ENCODE measurements around the gene TSG101. TPM values are rescaled to one million over a fixed set of nuclear protein-coding genes. Genes with fewer than 3 reads are reported as not detected.

TSG101 gene
- total and polyA plus RNA-seq, 10 of the 15 experiments (the other 5 are each of a cell fraction or from before 2014, with no cell fraction given) = 22.3 to 147 (median 84.9) TPM

DNA sequence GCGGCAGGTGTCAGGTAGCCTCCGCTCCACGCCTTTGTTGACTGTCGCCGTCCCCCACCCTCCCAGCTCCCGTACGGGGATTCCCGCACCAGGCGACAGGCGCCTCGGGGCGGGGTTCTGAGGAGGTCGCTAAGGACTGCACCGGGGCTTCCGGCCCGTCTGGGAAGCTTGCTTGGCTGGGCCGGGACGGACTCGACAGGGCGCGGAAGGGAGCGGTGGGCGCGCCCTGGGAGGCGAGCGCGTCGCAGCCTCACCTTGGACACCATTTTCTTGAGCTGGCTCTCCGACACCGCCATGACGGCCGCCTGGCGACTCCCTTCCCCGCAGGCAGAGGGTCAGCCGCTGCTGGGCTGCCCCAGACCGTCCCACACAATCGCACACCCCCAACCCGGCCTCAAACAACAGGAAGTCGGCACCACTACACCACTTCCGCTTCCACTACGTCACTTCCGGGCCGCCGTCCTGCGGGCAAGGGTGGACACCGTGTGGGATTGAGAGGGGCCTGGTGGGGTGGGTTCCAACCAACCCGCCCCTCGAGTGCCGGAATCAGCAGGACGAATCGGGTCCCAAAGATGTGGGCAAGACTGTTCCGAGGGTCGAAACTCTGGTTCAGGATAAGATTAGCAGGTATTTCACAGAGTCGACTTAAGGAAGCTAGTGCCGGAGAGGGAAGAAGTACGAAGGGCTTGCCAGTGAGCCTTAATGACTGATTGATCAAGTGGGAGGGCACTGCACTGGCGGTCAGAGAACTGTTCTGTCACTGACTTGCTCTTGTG is at the start of gene TSG101 (continued):
- TF ChIP-seq POLR2AphosphoS5 (IDR thresholded peaks at IDR 0.05; ENCODE audit: low read length) (peak; percentile 95), SRF (IDR thresholded peaks at IDR 0.05; ENCODE audit: low read depth in 2 of 2, low read length in 2 of 2) (0 out of 4 replicates have a peak, but pooled peaks of 1 of the 2 experiments have one; percentile 45), CEBPB (IDR thresholded peaks at IDR 0.05; ENCODE audit: borderline replicate concordance in 1 of 2, low read depth in 2 of 2, low read length in 2 of 2) (no peak), CBX5 (IDR thresholded peaks at IDR 0.05; ENCODE audit: low read depth) (0 out of 2 replicates have a peak, but pooled peaks have one; percentile 81), RAD51 (IDR thresholded peaks at IDR 0.05) (no peak), YBX1 (IDR thresholded peaks at IDR 0.05) (no peak), BCL11A (IDR thresholded peaks at IDR 0.05; ENCODE audit: low read depth, low read length) (peak; percentile 31; the same call in 1 of the 2 replicates), HDAC2 (IDR thresholded peaks at IDR 0.05) (no peak), FOXM1 (IDR thresholded peaks at IDR 0.05; ENCODE audit: low read depth, low read length) (no peak), GATAD2B (conservative IDR thresholded peaks at IDR 0.05; ENCODE audit: low read depth) (peak; percentile 90), HCFC1 (IDR thresholded peaks at IDR 0.05; ENCODE audit: low read length) (peak; percentile 50)
- TF ChIP-seq, protein P1, sequence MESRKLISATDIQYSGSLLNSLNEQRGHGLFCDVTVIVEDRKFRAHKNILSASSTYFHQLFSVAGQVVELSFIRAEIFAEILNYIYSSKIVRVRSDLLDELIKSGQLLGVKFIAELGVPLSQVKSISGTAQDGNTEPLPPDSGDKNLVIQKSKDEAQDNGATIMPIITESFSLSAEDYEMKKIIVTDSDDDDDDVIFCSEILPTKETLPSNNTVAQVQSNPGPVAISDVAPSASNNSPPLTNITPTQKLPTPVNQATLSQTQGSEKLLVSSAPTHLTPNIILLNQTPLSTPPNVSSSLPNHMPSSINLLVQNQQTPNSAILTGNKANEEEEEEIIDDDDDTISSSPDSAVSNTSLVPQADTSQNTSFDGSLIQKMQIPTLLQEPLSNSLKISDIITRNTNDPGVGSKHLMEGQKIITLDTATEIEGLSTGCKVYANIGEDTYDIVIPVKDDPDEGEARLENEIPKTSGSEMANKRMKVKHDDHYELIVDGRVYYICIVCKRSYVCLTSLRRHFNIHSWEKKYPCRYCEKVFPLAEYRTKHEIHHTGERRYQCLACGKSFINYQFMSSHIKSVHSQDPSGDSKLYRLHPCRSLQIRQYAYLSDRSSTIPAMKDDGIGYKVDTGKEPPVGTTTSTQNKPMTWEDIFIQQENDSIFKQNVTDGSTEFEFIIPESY (IDR thresholded peaks at IDR 0.05) = no peak
- TF ChIP-seq, protein P2, sequence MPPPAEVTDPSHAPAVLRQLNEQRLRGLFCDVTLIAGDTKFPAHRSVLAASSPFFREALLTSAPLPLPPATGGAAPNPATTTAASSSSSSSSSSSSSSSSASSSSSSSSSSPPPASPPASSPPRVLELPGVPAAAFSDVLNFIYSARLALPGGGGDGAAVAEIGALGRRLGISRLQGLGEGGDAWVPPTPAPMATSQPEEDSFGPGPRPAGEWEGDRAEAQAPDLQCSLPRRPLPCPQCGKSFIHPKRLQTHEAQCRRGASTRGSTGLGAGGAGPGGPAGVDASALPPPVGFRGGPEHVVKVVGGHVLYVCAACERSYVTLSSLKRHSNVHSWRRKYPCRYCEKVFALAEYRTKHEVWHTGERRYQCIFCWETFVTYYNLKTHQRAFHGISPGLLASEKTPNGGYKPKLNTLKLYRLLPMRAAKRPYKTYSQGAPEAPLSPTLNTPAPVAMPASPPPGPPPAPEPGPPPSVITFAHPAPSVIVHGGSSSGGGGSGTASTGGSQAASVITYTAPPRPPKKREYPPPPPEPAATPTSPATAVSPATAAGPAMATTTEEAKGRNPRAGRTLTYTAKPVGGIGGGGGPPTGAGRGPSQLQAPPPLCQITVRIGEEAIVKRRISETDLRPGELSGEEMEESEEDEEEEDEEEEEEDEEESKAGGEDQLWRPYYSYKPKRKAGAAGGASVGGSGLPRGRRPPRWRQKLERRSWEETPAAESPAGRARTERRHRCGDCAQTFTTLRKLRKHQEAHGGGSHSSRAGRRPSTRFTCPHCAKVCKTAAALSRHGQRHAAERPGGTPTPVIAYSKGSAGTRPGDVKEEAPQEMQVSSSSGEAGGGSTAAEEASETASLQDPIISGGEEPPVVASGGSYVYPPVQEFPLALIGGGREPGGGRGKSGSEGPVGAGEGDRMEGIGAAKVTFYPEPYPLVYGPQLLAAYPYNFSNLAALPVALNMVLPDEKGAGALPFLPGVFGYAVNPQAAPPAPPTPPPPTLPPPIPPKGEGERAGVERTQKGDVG (CRISPR knock-in tag; IDR thresholded peaks at IDR 0.05) = no peak
- TF ChIP-seq, protein P3, sequence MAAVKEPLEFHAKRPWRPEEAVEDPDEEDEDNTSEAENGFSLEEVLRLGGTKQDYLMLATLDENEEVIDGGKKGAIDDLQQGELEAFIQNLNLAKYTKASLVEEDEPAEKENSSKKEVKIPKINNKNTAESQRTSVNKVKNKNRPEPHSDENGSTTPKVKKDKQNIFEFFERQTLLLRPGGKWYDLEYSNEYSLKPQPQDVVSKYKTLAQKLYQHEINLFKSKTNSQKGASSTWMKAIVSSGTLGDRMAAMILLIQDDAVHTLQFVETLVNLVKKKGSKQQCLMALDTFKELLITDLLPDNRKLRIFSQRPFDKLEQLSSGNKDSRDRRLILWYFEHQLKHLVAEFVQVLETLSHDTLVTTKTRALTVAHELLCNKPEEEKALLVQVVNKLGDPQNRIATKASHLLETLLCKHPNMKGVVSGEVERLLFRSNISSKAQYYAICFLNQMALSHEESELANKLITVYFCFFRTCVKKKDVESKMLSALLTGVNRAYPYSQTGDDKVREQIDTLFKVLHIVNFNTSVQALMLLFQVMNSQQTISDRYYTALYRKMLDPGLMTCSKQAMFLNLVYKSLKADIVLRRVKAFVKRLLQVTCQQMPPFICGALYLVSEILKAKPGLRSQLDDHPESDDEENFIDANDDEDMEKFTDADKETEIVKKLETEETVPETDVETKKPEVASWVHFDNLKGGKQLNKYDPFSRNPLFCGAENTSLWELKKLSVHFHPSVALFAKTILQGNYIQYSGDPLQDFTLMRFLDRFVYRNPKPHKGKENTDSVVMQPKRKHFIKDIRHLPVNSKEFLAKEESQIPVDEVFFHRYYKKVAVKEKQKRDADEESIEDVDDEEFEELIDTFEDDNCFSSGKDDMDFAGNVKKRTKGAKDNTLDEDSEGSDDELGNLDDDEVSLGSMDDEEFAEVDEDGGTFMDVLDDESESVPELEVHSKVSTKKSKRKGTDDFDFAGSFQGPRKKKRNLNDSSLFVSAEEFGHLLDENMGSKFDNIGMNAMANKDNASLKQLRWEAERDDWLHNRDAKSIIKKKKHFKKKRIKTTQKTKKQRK (IDR thresholded peaks at IDR 0.05; ENCODE audit: low read depth, low read length) = no peak
- TF ChIP-seq, protein P4, sequence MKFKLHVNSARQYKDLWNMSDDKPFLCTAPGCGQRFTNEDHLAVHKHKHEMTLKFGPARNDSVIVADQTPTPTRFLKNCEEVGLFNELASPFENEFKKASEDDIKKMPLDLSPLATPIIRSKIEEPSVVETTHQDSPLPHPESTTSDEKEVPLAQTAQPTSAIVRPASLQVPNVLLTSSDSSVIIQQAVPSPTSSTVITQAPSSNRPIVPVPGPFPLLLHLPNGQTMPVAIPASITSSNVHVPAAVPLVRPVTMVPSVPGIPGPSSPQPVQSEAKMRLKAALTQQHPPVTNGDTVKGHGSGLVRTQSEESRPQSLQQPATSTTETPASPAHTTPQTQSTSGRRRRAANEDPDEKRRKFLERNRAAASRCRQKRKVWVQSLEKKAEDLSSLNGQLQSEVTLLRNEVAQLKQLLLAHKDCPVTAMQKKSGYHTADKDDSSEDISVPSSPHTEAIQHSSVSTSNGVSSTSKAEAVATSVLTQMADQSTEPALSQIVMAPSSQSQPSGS (IDR thresholded peaks at IDR 0.05; ENCODE audit: low read length) = peak; percentile 55; the same call in 1 of the 2 replicates
- TF ChIP-seq, protein P5, sequence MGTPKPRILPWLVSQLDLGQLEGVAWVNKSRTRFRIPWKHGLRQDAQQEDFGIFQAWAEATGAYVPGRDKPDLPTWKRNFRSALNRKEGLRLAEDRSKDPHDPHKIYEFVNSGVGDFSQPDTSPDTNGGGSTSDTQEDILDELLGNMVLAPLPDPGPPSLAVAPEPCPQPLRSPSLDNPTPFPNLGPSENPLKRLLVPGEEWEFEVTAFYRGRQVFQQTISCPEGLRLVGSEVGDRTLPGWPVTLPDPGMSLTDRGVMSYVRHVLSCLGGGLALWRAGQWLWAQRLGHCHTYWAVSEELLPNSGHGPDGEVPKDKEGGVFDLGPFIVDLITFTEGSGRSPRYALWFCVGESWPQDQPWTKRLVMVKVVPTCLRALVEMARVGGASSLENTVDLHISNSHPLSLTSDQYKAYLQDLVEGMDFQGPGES (IDR thresholded peaks at IDR 0.05) = no peak

All from GM12878 (cell line).